NCI-H1417 treated with DMSO at 0.1 percent for 48 hours (cell line): ENCODE measurements around the gene CXorf65.

ENCODE experiments used
- DNase-seq: peaks from one replicate; lab custom pipeline; 2025; lab: John Stamatoyannopoulos, UW

The CXorf65 gene

GRCh38 chrX:71067089-71067488 is 39.5 kb downstream of the CXorf65 start:
- DNase-seq, result no peak

- no peak for DNase-seq
Observed at GRCh38 chrX:71060127-71060526, 46.4 kb downstream of the CXorf65 start.

GRCh38 chrX:71057848-71058530 is 48.6 kb downstream of the CXorf65 start:
- DNase-seq, result no peak

GRCh38 chrX:71056867-71057266 is 49.7 kb downstream of the CXorf65 start:
- DNase-seq, result no peak
